NB4 (cell line): ENCODE results near the gene DPEP3.

Experiments used
- MYC ChIP-seq: IDR thresholded peaks from 2 replicates; pipeline ENCODE4 v1.6.1; 2011; ENCODE audit warnings: low read depth, low read length
- POLR2A ChIP-seq: IDR thresholded peaks from 2 replicates; pipeline ENCODE4 v1.6.1; 2011; ENCODE audit warnings: mild to moderate bottlenecking; ENCODE audit not compliant: insufficient read length; ENCODE audit errors: extremely low read depth
- TF ChIP-seq, protein P1 (sequence below): IDR thresholded peaks from one replicate; pipeline ENCODE4 v1.5.1; 2012; ENCODE audit warnings: low read depth, low read length

DNA sequence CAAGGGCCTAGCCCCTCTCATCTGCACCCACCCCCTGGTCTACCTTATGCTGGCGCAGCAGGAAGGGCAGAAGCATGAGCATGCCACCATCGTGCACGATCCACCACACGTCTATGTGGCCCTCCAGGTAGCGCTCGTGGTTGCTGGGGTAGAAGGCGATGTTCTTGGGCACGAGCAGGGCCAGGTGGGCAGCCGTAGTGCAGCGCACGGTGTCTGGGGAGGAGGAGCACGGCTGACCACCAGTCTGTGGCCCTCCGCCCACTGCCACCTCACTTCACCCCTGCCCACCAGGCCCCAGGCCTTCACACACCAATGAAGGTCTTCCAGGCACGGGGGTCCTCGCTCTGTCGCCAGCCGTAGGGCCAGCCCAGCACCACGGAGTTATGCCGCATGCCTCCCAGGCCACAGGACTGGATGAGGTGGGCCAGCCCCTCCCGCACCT lies 34.1 kb downstream of the DPEP3 start:
- TF ChIP-seq POLR2A = no peak
- TF ChIP-seq, protein P1, sequence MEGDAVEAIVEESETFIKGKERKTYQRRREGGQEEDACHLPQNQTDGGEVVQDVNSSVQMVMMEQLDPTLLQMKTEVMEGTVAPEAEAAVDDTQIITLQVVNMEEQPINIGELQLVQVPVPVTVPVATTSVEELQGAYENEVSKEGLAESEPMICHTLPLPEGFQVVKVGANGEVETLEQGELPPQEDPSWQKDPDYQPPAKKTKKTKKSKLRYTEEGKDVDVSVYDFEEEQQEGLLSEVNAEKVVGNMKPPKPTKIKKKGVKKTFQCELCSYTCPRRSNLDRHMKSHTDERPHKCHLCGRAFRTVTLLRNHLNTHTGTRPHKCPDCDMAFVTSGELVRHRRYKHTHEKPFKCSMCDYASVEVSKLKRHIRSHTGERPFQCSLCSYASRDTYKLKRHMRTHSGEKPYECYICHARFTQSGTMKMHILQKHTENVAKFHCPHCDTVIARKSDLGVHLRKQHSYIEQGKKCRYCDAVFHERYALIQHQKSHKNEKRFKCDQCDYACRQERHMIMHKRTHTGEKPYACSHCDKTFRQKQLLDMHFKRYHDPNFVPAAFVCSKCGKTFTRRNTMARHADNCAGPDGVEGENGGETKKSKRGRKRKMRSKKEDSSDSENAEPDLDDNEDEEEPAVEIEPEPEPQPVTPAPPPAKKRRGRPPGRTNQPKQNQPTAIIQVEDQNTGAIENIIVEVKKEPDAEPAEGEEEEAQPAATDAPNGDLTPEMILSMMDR = no peak
- TF ChIP-seq MYC = no peak
